Activated T-cell treated with anti-CD3 and anti-CD28 coated beads, Interleukin-2, amount 50 U/mL, for 1 hour (primary cell): Measurements from ENCODE around the gene CCDC12.
"Not testable (repeated sequence)": the region's sequence is repeated elsewhere in the genome, so short reads cannot be mapped to it uniquely, and the experiment has no call there.

ENCODE experiments used
- DNase-seq: peaks from one replicate; pipeline ENCODE4 v3.0.0-alpha.2; 2020

The CCDC12 gene

GRCh38 chr3:46918634-46919033 lies 57.9 kb downstream of the CCDC12 start:
- DNase-seq = no peak

- no peak for DNase-seq
Observed at GRCh38 chr3:46918202-46918601, 58.3 kb downstream of the CCDC12 start.

- DNase-seq = no peak
Observed at GRCh38 chr3:46917257-46917656, 59.3 kb downstream of the CCDC12 start.

GRCh38 chr3:46916799-46917198 lies 59.7 kb downstream of the CCDC12 start:
- no peak for DNase-seq

- no peak for DNase-seq
Observed at GRCh38 chr3:46916278-46916677, 60.3 kb downstream of the CCDC12 start.

GRCh38 chr3:46915297-46915822 lies 61.2 kb downstream of the CCDC12 start:
- DNase-seq = no peak

- DNase-seq = no peak
Observed at GRCh38 chr3:46914849-46915248, 61.7 kb downstream of the CCDC12 start.

GRCh38 chr3:46913644-46914043 lies 62.9 kb downstream of the CCDC12 start:
- DNase-seq = no peak

- DNase-seq = no peak
Observed at GRCh38 chr3:46912986-46913385, 63.6 kb downstream of the CCDC12 start.

- DNase-seq = not testable (repeated sequence)
Observed at GRCh38 chr3:46910914-46911313, 65.6 kb downstream of the CCDC12 start.

- no peak for DNase-seq
Observed at GRCh38 chr3:46910166-46910760, 66.3 kb downstream of the CCDC12 start.

- DNase-seq = peak; percentile 80
Observed at GRCh38 chr3:46909535-46910161, 66.9 kb downstream of the CCDC12 start.

- DNase-seq = no peak
Observed at GRCh38 chr3:46908986-46909534, 67.5 kb downstream of the CCDC12 start.

- DNase-seq = no peak
Observed at GRCh38 chr3:46908294-46908985, 68.1 kb downstream of the CCDC12 start.

- DNase-seq = no peak
Observed at GRCh38 chr3:46907960-46908293, 68.6 kb downstream of the CCDC12 start.

- DNase-seq = no peak
Observed at GRCh38 chr3:46907271-46907670, 69.3 kb downstream of the CCDC12 start.

GRCh38 chr3:46906471-46907058 lies 70.0 kb downstream of the CCDC12 start:
- no peak for DNase-seq

GRCh38 chr3:46905661-46906451 lies 70.7 kb downstream of the CCDC12 start:
- DNase-seq = no peak

GRCh38 chr3:46905213-46905560 lies 71.4 kb downstream of the CCDC12 start:
- no peak for DNase-seq

GRCh38 chr3:46904303-46905212 lies 72.0 kb downstream of the CCDC12 start:
- no peak for DNase-seq
